ENCODE measurements around the gene MATN4.

The MATN4 gene

DNA sequence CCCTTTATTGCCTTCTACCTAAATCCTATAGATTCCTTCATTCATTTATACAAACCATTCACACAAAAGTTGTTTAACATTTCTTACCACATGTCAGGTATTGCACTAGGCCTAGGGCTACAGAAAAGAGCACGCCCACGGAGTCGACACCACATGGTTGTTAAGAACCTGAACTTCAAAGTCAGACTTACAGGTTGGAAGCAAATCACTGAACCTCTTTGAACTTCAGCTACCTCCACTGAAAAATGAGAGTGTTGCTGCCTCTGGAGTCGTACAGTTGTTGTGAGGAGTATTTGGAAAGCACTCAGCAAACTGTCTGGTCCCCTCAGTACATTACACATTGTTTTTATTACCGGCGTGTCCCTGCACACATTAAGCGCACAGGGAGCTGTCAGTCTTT is 50.4 kb downstream of the MATN4 start:
- Histone ChIP-seq H3K9me3 (ENCODE audit: control insufficient read depth, insufficient read depth, low read length) (no peaks in the 10 kb centered on the region), H3K79me2 (ENCODE audit: control insufficient read depth, low read length) (no peaks in the 10 kb centered on the region), H3F3A (ENCODE audit: control insufficient read depth, insufficient read depth) (no peaks in the 10 kb centered on the region), H3K4me3 (ENCODE audit: low read length) (no peak overlapping the region), H3K4me2 (ENCODE audit: low read length) (no peak overlapping the region), H4K20me1 (ENCODE audit: control insufficient read depth, insufficient read depth, low read depth, low read length) (no peaks in the 10 kb centered on the region), H3K27me3 (ENCODE audit: control insufficient read depth, low read length) (peaks cover 32% of the 10 kb centered on the region), H3K36me3 (ENCODE audit: control insufficient read depth, low read length) (no peaks in the 10 kb centered on the region), H3K9me2 (replicated peaks; ENCODE audit: control insufficient read depth, low read length) (no peaks in the 10 kb centered on the region), H3K4me1 (ENCODE audit: control insufficient read depth, low read length) (no peaks in the 10 kb centered on the region), H3K27ac (ENCODE audit: low read depth, low read length) (no peak overlapping the region)
- TF ChIP-seq, protein P1, sequence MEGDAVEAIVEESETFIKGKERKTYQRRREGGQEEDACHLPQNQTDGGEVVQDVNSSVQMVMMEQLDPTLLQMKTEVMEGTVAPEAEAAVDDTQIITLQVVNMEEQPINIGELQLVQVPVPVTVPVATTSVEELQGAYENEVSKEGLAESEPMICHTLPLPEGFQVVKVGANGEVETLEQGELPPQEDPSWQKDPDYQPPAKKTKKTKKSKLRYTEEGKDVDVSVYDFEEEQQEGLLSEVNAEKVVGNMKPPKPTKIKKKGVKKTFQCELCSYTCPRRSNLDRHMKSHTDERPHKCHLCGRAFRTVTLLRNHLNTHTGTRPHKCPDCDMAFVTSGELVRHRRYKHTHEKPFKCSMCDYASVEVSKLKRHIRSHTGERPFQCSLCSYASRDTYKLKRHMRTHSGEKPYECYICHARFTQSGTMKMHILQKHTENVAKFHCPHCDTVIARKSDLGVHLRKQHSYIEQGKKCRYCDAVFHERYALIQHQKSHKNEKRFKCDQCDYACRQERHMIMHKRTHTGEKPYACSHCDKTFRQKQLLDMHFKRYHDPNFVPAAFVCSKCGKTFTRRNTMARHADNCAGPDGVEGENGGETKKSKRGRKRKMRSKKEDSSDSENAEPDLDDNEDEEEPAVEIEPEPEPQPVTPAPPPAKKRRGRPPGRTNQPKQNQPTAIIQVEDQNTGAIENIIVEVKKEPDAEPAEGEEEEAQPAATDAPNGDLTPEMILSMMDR (IDR thresholded peaks at IDR 0.05; ENCODE audit: low read depth, low read length, poor library complexity, severe bottlenecking): no peak
- TF ChIP-seq EZH2phosphoT487 (IDR thresholded peaks at IDR 0.05; ENCODE audit: borderline replicate concordance, low read length): no peak

DNA sequence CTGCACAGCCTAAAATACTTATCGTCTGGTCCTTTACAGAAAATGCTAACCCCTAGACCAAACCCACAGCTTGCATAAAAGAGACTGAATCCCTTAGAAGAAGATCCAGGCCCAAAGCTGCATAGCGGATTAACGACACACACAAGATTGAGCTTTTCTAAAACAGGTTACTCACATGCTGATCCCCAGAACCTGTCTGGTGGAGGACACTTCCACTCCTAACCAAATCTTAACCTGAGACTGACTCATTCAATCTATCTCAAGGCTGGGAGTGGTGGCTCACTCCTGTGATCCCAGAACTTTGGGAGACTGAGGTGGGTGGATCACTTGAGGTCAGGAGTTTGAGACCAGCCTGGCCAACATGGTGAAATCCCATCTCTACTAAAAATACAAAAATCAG is 50.9 kb downstream of the MATN4 start:
- Histone ChIP-seq H3K9me2 (replicated peaks; ENCODE audit: control insufficient read depth, low read length) (no peaks in the 10 kb centered on the region), H3K4me2 (ENCODE audit: low read length) (no peak overlapping the region), H3K79me2 (ENCODE audit: control insufficient read depth, low read length) (no peaks in the 10 kb centered on the region), H3F3A (ENCODE audit: control insufficient read depth, insufficient read depth) (no peaks in the 10 kb centered on the region), H3K4me1 (ENCODE audit: control insufficient read depth, low read length) (no peaks in the 10 kb centered on the region), H3K27me3 (ENCODE audit: control insufficient read depth, low read length) (peaks cover 34% of the 10 kb centered on the region), H3K4me3 (ENCODE audit: low read length) (no peak overlapping the region), H4K20me1 (ENCODE audit: control insufficient read depth, insufficient read depth, low read depth, low read length) (no peaks in the 10 kb centered on the region), H3K27ac (ENCODE audit: low read depth, low read length) (no peak overlapping the region), H3K9me3 (ENCODE audit: control insufficient read depth, insufficient read depth, low read length) (no peaks in the 10 kb centered on the region), H3K36me3 (ENCODE audit: control insufficient read depth, low read length) (no peaks in the 10 kb centered on the region)
- TF ChIP-seq, protein P1 (IDR thresholded peaks at IDR 0.05; ENCODE audit: low read depth, low read length, poor library complexity, severe bottlenecking): no peak
- no peak for TF ChIP-seq EZH2phosphoT487 (IDR thresholded peaks at IDR 0.05; ENCODE audit: borderline replicate concordance, low read length)

DNA sequence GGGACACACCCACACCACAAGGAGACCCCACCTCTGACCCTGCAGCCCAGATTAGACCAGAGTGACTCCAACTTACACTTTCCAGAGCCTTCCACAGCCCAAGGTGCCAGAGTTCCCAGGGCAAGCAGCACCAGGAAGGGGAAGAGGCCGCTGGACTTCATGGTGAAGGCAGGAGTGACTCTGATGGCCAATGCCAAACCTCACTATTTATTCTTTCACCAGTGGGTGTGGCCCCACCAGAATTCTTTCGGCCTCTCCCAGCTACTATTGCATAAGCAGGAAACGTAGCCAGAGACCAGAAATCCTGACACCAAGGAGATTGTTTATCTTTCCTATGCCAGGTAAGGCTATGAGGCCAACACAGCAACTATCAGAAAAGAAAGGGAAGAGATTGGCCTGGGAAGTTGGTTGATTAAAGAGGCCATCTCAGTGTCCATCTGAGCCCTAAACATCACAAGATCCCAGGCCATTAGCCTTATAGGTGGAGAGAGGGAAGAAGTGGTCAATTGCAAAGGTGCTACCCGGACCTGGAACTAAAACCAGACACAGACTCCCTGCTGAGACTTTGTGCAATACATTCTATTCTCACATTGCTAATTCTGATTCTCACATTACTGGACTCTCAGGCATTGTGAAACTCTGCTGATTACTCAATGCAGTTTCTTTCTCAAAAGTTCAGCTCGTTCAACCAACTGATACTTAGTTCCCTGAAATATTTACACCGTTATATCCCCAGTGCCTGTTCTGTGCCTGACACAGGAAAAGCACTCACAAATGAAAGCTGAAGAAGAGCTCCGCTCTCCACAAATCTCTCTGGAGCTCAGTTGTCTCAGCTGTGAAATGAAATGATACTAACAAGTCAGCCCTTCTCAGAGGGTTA is 53.5 kb downstream of the MATN4 start, which contains the start of gene SLPI:
SLPI (minus strand) TSS at position 182 of the 880 bp plus-strand sequence; CDS start at position 161, 21 bp downstream.
- peaks cover 33% of the 10 kb centered on the region for H3K27me3 ChIP-seq (ENCODE audit: control insufficient read depth, low read length)
- H3K36me3 ChIP-seq (ENCODE audit: control insufficient read depth, low read length): no peaks in the 10 kb centered on the region
- H3K79me2 ChIP-seq (ENCODE audit: control insufficient read depth, low read length): no peaks in the 10 kb centered on the region
- TF ChIP-seq, protein P1 (IDR thresholded peaks at IDR 0.05; ENCODE audit: low read depth, low read length, poor library complexity, severe bottlenecking): no peak
- no peaks in the 10 kb centered on the region for H3K9me2 ChIP-seq (replicated peaks; ENCODE audit: control insufficient read depth, low read length)
- no peak within 1 kb of the TSS for H3K27ac ChIP-seq (ENCODE audit: low read depth, low read length)
- H3K4me2 ChIP-seq (ENCODE audit: low read length): no peak within 1 kb of the TSS
- no peaks in the 10 kb centered on the region for H3F3A ChIP-seq (ENCODE audit: control insufficient read depth, insufficient read depth)
- no peaks in the 10 kb centered on the region for H4K20me1 ChIP-seq (ENCODE audit: control insufficient read depth, insufficient read depth, low read depth, low read length)
- no peaks in the 10 kb centered on the region for H3K4me1 ChIP-seq (ENCODE audit: control insufficient read depth, low read length)
- no peak within 1 kb of the TSS for H3K4me3 ChIP-seq (ENCODE audit: low read length)
- H3K9me3 ChIP-seq (ENCODE audit: control insufficient read depth, insufficient read depth, low read length): no peaks in the 10 kb centered on the region
